Aorta (tissue), 5 donors: Measurements from ENCODE around the gene COL3A1. TPM values are rescaled to one million over a fixed set of nuclear protein-coding genes. Genes with fewer than 3 reads are reported as not detected.
A peak's percentile ranks its signal among the peaks of the same experiment; 100 is the strongest.

ENCODE experiments used
- ATAC-seq: fragments of 200-7000 bp; cut with Tn5 transposase; one replicate; pipeline ENCODE4 v1.9.1; 2022; ENCODE audit warnings: moderate library complexity; ENCODE audit not compliant: low FRiP score
- DNase-seq, 2 donors: peaks; one replicate each; pipeline ENCODE4 v3.0.0-alpha.2; 2020
- H3K27ac ChIP-seq, 2 donors: one replicate each; pipeline ENCODE4 v1.5.1; 2013; ENCODE audit warnings: low read length in 2 of 2, mild to moderate bottlenecking in 2 of 2, moderate library complexity in 2 of 2, control low read depth in 1 of 2, inconsistent platforms in 1 of 2, low read depth in 1 of 2
- H3K27me3 ChIP-seq, 2 donors: one replicate each; pipeline ENCODE4 v1.6.1; 2013; ENCODE audit warnings: control low read depth in 1 of 2, low read length in 1 of 2, mild to moderate bottlenecking in 1 of 2, moderate library complexity in 1 of 2; ENCODE audit not compliant: insufficient read depth in 2 of 2, control insufficient read depth in 1 of 2
- H3K36me3 ChIP-seq, 2 donors: one replicate each; pipeline ENCODE4 v1.6.1; 2013; ENCODE audit warnings: control low read depth in 1 of 2, low read length in 1 of 2, mild to moderate bottlenecking in 1 of 2; ENCODE audit not compliant: insufficient read depth in 2 of 2, control insufficient read depth in 1 of 2
- H3K4me1 ChIP-seq, 2 donors: one replicate each; pipeline ENCODE4 v1.6.1; 2013; ENCODE audit warnings: low read length in 2 of 2, control low read depth in 1 of 2, mild to moderate bottlenecking in 1 of 2, moderate library complexity in 1 of 2; ENCODE audit not compliant: insufficient read depth in 2 of 2, control insufficient read depth in 1 of 2
- H3K4me3 ChIP-seq, 2 donors: one replicate each; pipeline ENCODE4 v1.5.1; 2013; ENCODE audit warnings: low read length in 2 of 2, control low read depth in 1 of 2, mild to moderate bottlenecking in 1 of 2
- H3K9me3 ChIP-seq: one replicate; pipeline ENCODE4 v1.6.1; 2013; ENCODE audit warnings: mild to moderate bottlenecking, low read length; ENCODE audit not compliant: control insufficient read depth
- WGBS, 2 donors: extraction: QIAGEN DNeasy Blood & Tissue Kit; methylation state at CpG; one replicate each; pipeline ENCODE4 v1.1.7; 2013; 5-methylcytosine and 5-hydroxymethylcytosine counted together
- intact Hi-C, 2 donors: fragments of 100-400 bp; cut with DNase I; formaldehyde crosslinking; loops; one replicate each; pipeline versions ENCODE4 v1.14.2 to v1.15.0; 2022
- polyA plus RNA-seq, 2 donors: library from polyadenylated mRNA; stranded (reverse); fragments of 200-250 nt; gene quantifications; one replicate each; pipeline ENCODE4 v1.2.3, GENCODE V29; 2013
- total RNA-seq, 2 donors: library from RNA; stranded (reverse); fragmentation: NEBNext Ultra II Directional; extraction: Animal tissue kit (Norgen Biotek cat#: 25700); gene quantifications; one replicate each; pipeline ENCODE4 v1.2.1, GENCODE V29; 2021
- donor health status: healthy with polysubstance abuse.
- donor health status: Bipolar disorder and iron deficiency.
- donor health status: DM: no; HTN: no; CAD: no.
- donor health status: DM: no; HTN: no; CAD: no.
- donor health status: DM: yes; HTN: yes; CAD: no.

Gene COL3A1
- total and polyA plus RNA-seq, 4 donors, result 155 to 1,346 (median 774) TPM

- no peak for ATAC-seq
Observed at GRCh38 chr2:189002079-189002478, 27.9 kb downstream of the COL3A1 start.

GRCh38 chr2:189008555-189009262 is 34.5 kb downstream of the COL3A1 start:
- ATAC-seq, result no peak
- peaks cover 11 to 14% of the 10 kb centered on the region in 2 donors for H3K36me3 ChIP-seq

More at GRCh38 chr2:189002079-189002478, 27.9 kb downstream of the COL3A1 start:
- H3K4me1 ChIP-seq, result no peaks in the 10 kb centered on the region
- H3K27ac ChIP-seq, result no peak overlapping the region
- no peak for DNase-seq
- H3K4me3 ChIP-seq, result no peak overlapping the region
- peaks cover 14 to 15% of the 10 kb centered on the region in 2 donors for H3K36me3 ChIP-seq
- H3K9me3 ChIP-seq, result no peaks in the 10 kb centered on the region
- intact Hi-C loops, result loop anchor here (10.0 kb wide), 2 partner anchors 53 to 413 kb away; no protein-coding TSS in a partner anchor
- H3K27me3 ChIP-seq, result no peaks in the 10 kb centered on the region
- 15 to 25% methylated on average over 1 of the region's 1 CpG for WGBS, 2 donors

GRCh38 chr2:189010536-189010935 is 36.4 kb downstream of the COL3A1 start:
- no peaks in the 10 kb centered on the region for H3K27me3 ChIP-seq
- intact Hi-C loops, result no loop called here
- DNase-seq (no peak), ATAC-seq (no peak)
- H3K27ac ChIP-seq, result no peak overlapping the region
- H3K4me1 ChIP-seq, result peaks cover 2 to 6% of the 10 kb centered on the region in 2 donors
- H3K4me3 ChIP-seq, result no peak overlapping the region
- no peaks in the 10 kb centered on the region for H3K9me3 ChIP-seq
- H3K36me3 ChIP-seq, result peaks cover 9 to 11% of the 10 kb centered on the region in 2 donors
- WGBS, 2 donors, result 66 to 75% methylated on average over 6 of the region's 6 CpGs

More at GRCh38 chr2:189008555-189009262, 34.5 kb downstream of the COL3A1 start:
- 83 to 85% methylated on average over 9 of the region's 9 CpGs for WGBS, 2 donors
- intact Hi-C loops, result loop anchor here (10.0 kb wide), 2 partner anchors 46 to 406 kb away; no protein-coding TSS in a partner anchor
- no peak for DNase-seq
- H3K27me3 ChIP-seq, result no peaks in the 10 kb centered on the region
- peak overlapping the region in 1 of 2 donors; percentile 57 for H3K27ac ChIP-seq
- H3K4me3 ChIP-seq, result no peak overlapping the region
- H3K4me1 ChIP-seq, result no peaks in the 10 kb centered on the region
- no peaks in the 10 kb centered on the region for H3K9me3 ChIP-seq

- ATAC-seq, result no peak
- no peak overlapping the region for H3K27ac ChIP-seq
- DNase-seq, result no peak
- peaks cover 2 to 6% of the 10 kb centered on the region in 2 donors for H3K4me1 ChIP-seq
- peaks cover 5% of the 10 kb centered on the region in 2 donors for H3K36me3 ChIP-seq
- H3K27me3 ChIP-seq, result no peaks in the 10 kb centered on the region
- no peaks in the 10 kb centered on the region for H3K9me3 ChIP-seq
- H3K4me3 ChIP-seq, result no peak overlapping the region
- 76 to 77% methylated on average over 1 of the region's 1 CpG for whole genome bisulfite sequencing, 2 donors
- intact Hi-C loops, result no loop called here
Observed at GRCh38 chr2:189012351-189012750, 38.2 kb downstream of the COL3A1 start.

- WGBS, 2 donors, result 89 to 91% methylated on average over 3 of the region's 3 CpGs
- no peak for DNase-seq
- Histone ChIP-seq H3K27me3 (no peaks in the 10 kb centered on the region), H3K27ac (no peak overlapping the region), H3K36me3 (peaks cover 2 to 5% of the 10 kb centered on the region in 2 donors), H3K4me1 (peaks cover 2 to 6% of the 10 kb centered on the region in 2 donors), H3K9me3 (no peaks in the 10 kb centered on the region), H3K4me3 (no peak overlapping the region)
- ATAC-seq, result no peak
- intact Hi-C loops, result no loop called here
Observed at GRCh38 chr2:189013031-189013430, 38.9 kb downstream of the COL3A1 start.

- no peak overlapping the region for H3K4me3 ChIP-seq
- H3K27ac ChIP-seq, result peak overlapping the region; percentile 78 to 85
- no peaks in the 10 kb centered on the region for H3K9me3 ChIP-seq
- intact Hi-C loops, result no loop called here
- peaks cover under 1 to 2% of the 10 kb centered on the region in 2 donors for H3K36me3 ChIP-seq
- ATAC-seq (no peak), DNase-seq (no peak)
- H3K4me1 ChIP-seq, result peaks cover 2 to 6% of the 10 kb centered on the region in 2 donors
- WGBS, 2 donors, result 41 to 45% methylated on average over 2 of the region's 2 CpGs
- H3K27me3 ChIP-seq, result no peaks in the 10 kb centered on the region
Observed at GRCh38 chr2:189013671-189014448, 39.7 kb downstream of the COL3A1 start.

GRCh38 chr2:189014449-189015138 is 40.4 kb downstream of the COL3A1 start:
- H3K27me3 ChIP-seq, result no peaks in the 10 kb centered on the region
- H3K4me3 ChIP-seq, result no peak overlapping the region
- H3K9me3 ChIP-seq, result no peaks in the 10 kb centered on the region
- peaks cover 4 to 6% of the 10 kb centered on the region in 2 donors for H3K4me1 ChIP-seq
- peaks cover 0 to 2% of the 10 kb centered on the region in 2 donors for H3K36me3 ChIP-seq
- ATAC-seq (no peak), DNase-seq (no peak)
- 8 to 10% methylated on average over 2 of the region's 2 CpGs for WGBS, 2 donors
- H3K27ac ChIP-seq, result peak overlapping the region; percentile 78 to 85
- intact Hi-C loops, result no loop called here

GRCh38 chr2:189015359-189015758 is 41.2 kb downstream of the COL3A1 start:
- WGBS, 2 donors, result 40 to 66% methylated on average over 1 of the region's 1 CpG
- Histone ChIP-seq H3K27me3 (no peaks in the 10 kb centered on the region), H3K4me1 (peaks cover 4 to 6% of the 10 kb centered on the region in 2 donors), H3K4me3 (no peak overlapping the region), H3K27ac (no peak overlapping the region), H3K36me3 (peaks cover 0 to 2% of the 10 kb centered on the region in 2 donors), H3K9me3 (no peaks in the 10 kb centered on the region)
- ATAC-seq (no peak), DNase-seq (no peak)
- intact Hi-C loops, result no loop called here
